Sciatic nerve (tissue), 2 donors: ENCODE data around the gene EIF3D. TPM values are rescaled to one million over a fixed set of nuclear protein-coding genes. Genes with fewer than 3 reads are reported as not detected.

Experiments used
- ATAC-seq: fragments of 200-7000 bp; cut with Tn5 transposase; one replicate; pipeline ENCODE4 v1.9.1; 2020; ENCODE audit warnings: mild to moderate bottlenecking, moderate library complexity
- DNase-seq: peaks from one replicate; pipeline ENCODE4 v3.0.0-alpha.2; 2020; ENCODE audit warnings: low spot score
- intact Hi-C: fragments of 100-400 bp; cut with DNase I; formaldehyde crosslinking; loops from one replicate; pipeline ENCODE4 v1.14.2; 2022
- total RNA-seq: library from RNA; stranded (reverse); fragmentation: NEBNext Ultra II Directional; extraction: Animal tissue kit (Norgen Biotek cat#: 25700); gene quantifications from one replicate; pipeline ENCODE4 v1.2.1, GENCODE V29; 2021
- donor health status: DM: no; HTN: no; CAD: no.
- donor health status: DM: no; HTN: no; CAD: no.

The EIF3D gene
- 132 TPM for total RNA-seq

DNA sequence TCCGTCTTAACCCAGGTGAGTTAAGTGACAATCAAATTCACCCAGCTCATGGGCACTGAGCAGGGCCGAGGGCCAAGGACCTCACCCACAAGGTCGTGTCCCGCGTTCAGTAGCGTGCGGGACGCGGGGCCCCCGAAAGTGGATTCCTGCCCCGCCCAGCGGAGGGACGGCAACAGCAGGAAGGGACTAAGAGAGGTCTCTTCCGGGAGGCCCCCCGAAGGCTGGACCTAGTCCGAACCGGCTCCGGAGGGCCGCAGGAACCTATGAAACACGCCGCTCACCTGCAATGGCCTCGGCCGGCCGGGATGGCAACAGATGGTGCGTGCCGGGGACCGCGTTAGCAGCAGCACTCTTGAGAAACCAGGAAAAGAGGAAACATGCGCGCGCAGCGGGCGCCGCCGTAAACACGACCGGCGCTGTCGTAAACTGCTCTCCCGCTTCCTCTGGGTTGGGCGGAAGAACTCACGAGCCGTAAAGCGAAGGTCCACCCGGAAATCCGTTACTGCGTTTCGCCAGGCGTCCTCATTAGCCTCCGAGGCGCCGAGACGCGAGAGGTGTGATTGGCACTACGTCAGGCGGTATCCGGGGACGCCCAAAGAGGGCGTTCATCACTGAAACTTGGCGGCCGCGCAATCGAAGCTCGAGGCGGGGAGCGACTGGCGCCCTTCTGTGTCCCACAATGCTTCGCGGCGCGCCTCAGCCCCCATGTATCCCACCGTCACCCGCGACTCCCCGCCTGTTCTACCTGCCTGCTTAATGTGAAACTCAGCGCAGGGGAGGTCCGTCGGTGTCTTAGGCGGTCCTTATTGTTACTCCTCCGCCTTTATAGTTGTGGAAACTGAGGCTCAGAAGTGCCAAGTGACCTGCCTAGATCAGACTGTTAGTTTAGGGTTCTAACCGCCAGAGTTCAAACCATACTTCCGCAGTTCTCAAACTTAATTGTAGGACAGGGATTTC lies at the start of gene EIF3D:
Gene EIF3D (minus strand): TSS at position 372 of the 957 bp plus-strand sequence. CDS start 3,045 bp downstream, outside the sequence.
- DNase-seq (peak; percentile 98), ATAC-seq (peak; percentile 97)
- intact Hi-C loops = no loop called here

- intact Hi-C loops = no loop called here
- DNase-seq (no peak), ATAC-seq (no peak)
Observed at GRCh38 chr22:36578619-36579018, 49.7 kb upstream of the EIF3D start.

- intact Hi-C loops = no loop called here
- ATAC-seq (no peak), DNase-seq (no peak)
Observed at GRCh38 chr22:36577019-36577418, 48.1 kb upstream of the EIF3D start.

DNA sequence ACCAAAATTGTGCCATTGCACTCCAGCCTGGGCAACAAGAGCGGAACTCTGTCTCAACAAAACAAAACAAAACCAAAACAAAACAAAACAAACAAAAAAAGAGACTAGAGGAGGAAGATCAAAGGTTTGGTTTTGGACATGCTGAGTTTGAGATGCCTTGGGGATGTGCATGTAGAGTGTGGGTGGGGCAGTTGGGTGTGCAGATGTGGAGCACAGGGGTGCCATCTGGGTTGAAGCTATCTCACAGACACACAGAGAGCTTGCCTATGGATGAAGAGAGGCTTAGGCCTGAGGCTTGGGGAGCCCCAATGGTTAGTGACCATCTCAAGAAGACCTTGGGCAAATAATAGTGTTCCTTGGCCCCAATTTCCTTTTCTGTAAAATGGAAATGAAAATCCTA lies 45.8 kb upstream of the EIF3D start:
- intact Hi-C loops = no loop called here
- DNase-seq = no peak

DNA sequence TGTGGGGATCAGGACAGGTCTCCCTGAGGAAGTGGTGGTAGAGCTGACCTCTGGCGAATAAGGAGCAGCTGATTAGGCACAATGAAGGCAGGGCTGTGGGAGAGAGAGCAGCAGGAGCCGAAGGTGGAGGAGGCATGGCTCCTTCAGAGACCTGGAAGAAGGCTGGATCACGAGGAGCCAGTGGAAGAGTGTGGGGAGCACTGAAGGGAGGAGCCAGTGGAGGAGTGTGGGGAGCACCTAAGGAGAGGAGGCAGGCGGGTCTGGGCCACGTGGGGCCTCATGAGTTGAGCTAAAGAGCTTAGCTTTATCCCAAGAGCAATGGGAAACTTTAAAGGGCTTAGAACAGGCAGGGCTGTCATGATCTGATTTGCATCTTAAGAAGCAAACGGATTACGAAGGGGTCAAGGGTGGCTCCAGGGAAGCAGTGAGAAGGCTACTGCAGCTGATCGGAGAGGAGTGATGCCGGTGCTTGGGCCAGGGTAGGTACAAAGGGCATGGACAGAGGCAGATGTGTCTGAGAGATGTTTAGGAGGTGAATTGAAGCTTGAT lies 44.9 kb upstream of the EIF3D start:
- intact Hi-C loops = no loop called here
- no peak for DNase-seq
- no peak for ATAC-seq

More for the DNA sequence above, 45.8 kb upstream of the EIF3D start:
- no peak for ATAC-seq

DNA sequence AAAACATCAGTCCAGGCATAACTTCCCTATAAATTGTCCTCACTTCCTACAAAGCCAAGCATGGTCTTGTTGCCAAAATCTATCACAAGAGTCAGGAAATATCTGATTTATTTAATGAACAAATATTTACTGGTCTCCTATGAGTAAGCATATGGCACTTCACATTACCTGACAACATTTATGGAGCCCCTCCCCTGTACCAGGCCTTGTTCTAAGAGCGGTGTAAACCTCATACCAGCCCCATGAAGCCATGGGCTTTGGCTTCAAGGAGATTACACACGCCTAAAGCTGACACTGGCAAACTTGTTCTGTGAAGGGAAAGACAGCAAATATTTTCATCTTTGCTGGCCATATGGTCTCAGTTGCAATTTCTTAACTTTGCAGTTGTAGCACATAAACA lies 43.0 kb upstream of the EIF3D start:
- intact Hi-C loops = no loop called here
- ATAC-seq (no peak), DNase-seq (no peak)

- DNase-seq = no peak
- intact Hi-C loops = no loop called here
- ATAC-seq = no peak
Observed at GRCh38 chr22:36569999-36570398, 41.0 kb upstream of the EIF3D start.

- intact Hi-C loops = no loop called here
- ATAC-seq = no peak
- no peak for DNase-seq
Observed at GRCh38 chr22:36568846-36569245, 39.9 kb upstream of the EIF3D start.

- DNase-seq (no peak), ATAC-seq (no peak)
- intact Hi-C loops = no loop called here
Observed at GRCh38 chr22:36566720-36567119, 37.8 kb upstream of the EIF3D start.

- ATAC-seq = no peak
- intact Hi-C loops = no loop called here
- no peak for DNase-seq
Observed at GRCh38 chr22:36565686-36566085, 36.7 kb upstream of the EIF3D start.

- intact Hi-C loops = no loop called here
- ATAC-seq = no peak
- DNase-seq = no peak
Observed at GRCh38 chr22:36565159-36565507, 36.2 kb upstream of the EIF3D start.

- intact Hi-C loops = no loop called here
- ATAC-seq = no peak
- no peak for DNase-seq
Observed at GRCh38 chr22:36564422-36565158, 35.6 kb upstream of the EIF3D start.

- intact Hi-C loops = no loop called here
- no peak for DNase-seq
- ATAC-seq = no peak
Observed at GRCh38 chr22:36563898-36564297, 34.9 kb upstream of the EIF3D start.

- ATAC-seq = no peak
- intact Hi-C loops = no loop called here
- DNase-seq = no peak
Observed at GRCh38 chr22:36563444-36563843, 34.5 kb upstream of the EIF3D start.

GRCh38 chr22:36563001-36563400 lies 34.0 kb upstream of the EIF3D start:
- DNase-seq (no peak), ATAC-seq (no peak)
- intact Hi-C loops = no loop called here

GRCh38 chr22:36562261-36562835 lies 33.4 kb upstream of the EIF3D start:
- no peak for ATAC-seq
- intact Hi-C loops = no loop called here
- no peak for DNase-seq

GRCh38 chr22:36561291-36561811 lies 32.4 kb upstream of the EIF3D start:
- intact Hi-C loops = no loop called here
- no peak for ATAC-seq
- DNase-seq = no peak

DNA sequence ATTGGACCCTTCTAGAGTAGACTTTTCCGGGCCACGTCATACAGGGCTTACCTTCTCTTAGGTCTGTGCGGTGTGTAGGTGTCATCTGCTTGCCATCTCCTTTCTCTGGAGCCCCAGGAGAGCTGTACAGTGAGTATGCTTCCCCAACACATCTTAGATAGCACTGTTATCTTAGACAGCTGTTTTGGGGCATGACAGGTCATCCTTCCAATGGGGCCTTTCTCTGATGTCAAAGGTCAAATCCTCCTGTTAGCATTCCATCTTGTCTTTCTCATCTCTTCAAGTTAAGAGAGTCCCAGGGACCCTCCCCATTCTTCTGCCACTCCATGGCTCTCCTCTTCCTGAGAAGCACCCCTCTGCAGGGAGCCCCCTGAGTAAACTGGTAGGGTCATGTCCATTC lies 31.0 kb upstream of the EIF3D start:
- intact Hi-C loops = no loop called here
- ATAC-seq = no peak
- DNase-seq = no peak

GRCh38 chr22:36554098-36554497 lies 25.1 kb upstream of the EIF3D start:
- intact Hi-C loops = no loop called here
- ATAC-seq (no peak), DNase-seq (no peak)
